Central memory CD8-positive, alpha-beta T cell (primary cell): Measurements from ENCODE around the gene CFAP119.

ENCODE experiments used
- ATAC-seq: fragments of 150-1000 bp; cut with Tn5 transposase; replicated peaks from 2 replicates; pipeline ENCODE4 v1.10.0; 2022; ENCODE audit warnings: mild to moderate bottlenecking, moderate FRiP score, moderate number of reproducible peaks; ENCODE audit not compliant: poor library complexity, severe bottlenecking; ENCODE audit errors: extremely low read depth
- DNase-seq, 2 donors: peaks; one replicate each; pipeline ENCODE4 v3.0.0; 2021; ENCODE audit warnings: low spot score in 2 of 2
- H3K27ac Mint-ChIP-seq: one replicate; pipeline ENCODE4 v1.8.0; 2022; ENCODE audit warnings: low read depth, mild to moderate bottlenecking, moderate library complexity, mixed read lengths
- H3K27me3 Mint-ChIP-seq: one replicate; pipeline ENCODE4 v1.8.0; 2022; ENCODE audit warnings: mixed read lengths
- H3K36me3 Mint-ChIP-seq: one replicate; pipeline ENCODE4 v1.8.0; 2022; ENCODE audit warnings: mild to moderate bottlenecking, moderate library complexity, mixed read lengths; ENCODE audit not compliant: insufficient read depth
- H3K4me1 Mint-ChIP-seq: one replicate; pipeline ENCODE4 v1.8.0; 2022; ENCODE audit warnings: mixed read lengths
- H3K4me3 Mint-ChIP-seq: one replicate; pipeline ENCODE4 v1.8.0; 2022; ENCODE audit warnings: mild to moderate bottlenecking, moderate library complexity, mixed read lengths
- H3K9me3 Mint-ChIP-seq: one replicate; pipeline ENCODE4 v1.8.0; 2022; ENCODE audit warnings: mixed read lengths

Gene CFAP119

DNA sequence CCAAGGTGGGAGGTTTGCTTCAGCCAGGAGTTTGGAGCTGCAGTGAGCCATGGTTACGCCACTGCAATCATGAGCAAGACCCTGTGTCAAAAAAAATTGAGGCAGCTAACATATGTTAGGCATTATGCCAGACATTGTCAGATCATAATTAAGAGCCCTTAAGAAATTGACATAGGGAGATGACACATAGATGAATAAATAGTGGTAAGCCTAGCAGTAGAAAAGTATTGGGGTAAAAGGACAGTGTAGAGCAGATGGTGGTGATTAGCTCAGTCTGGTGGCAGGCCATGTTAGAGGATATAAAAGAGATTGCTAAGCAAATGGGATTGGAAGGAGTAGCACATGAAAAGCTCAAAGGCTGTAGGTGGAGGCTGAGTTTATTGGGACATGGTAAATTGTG is 40.3 kb downstream of the CFAP119 start:
- H3K36me3 Mint-ChIP-seq: peaks cover 71% of the 10 kb centered on the region

DNA sequence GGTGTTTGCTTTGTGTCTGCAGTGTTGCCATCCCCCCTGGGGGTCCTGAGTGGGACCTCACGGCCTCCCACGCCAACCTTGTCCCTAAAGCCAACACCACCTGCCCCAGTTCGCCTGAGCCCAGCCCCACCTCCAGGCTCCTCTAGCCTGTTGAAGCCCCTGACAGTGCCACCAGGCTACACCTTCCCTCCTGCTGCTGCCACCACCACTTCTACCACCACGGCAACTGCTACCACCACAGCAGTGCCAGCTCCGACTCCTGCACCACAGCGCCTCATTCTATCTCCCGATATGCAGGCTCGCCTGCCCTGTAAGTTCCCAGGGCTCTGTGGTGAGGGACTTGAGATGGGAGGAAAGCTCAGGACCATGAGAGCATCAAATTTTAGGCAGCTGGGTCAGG is 40.7 kb downstream of the CFAP119 start:
- ATAC-seq: no peak
- H3K27ac Mint-ChIP-seq: peak overlapping the region; percentile 86
- DNase-seq: no peak
- peaks cover 75% of the 10 kb centered on the region for H3K36me3 Mint-ChIP-seq
- H3K27me3 Mint-ChIP-seq: no peaks in the 10 kb centered on the region
- H3K4me1 Mint-ChIP-seq: peaks cover 34% of the 10 kb centered on the region
- H3K9me3 Mint-ChIP-seq: no peaks in the 10 kb centered on the region
- H3K4me3 Mint-ChIP-seq: no peak overlapping the region

More for the DNA sequence above, 40.3 kb downstream of the CFAP119 start:
- no peaks in the 10 kb centered on the region for H3K27me3 Mint-ChIP-seq
- H3K4me1 Mint-ChIP-seq: peaks cover 29% of the 10 kb centered on the region
- H3K27ac Mint-ChIP-seq: no peak overlapping the region
- no peak overlapping the region for H3K4me3 Mint-ChIP-seq
- DNase-seq (no peak), ATAC-seq (no peak)
- no peaks in the 10 kb centered on the region for H3K9me3 Mint-ChIP-seq

DNA sequence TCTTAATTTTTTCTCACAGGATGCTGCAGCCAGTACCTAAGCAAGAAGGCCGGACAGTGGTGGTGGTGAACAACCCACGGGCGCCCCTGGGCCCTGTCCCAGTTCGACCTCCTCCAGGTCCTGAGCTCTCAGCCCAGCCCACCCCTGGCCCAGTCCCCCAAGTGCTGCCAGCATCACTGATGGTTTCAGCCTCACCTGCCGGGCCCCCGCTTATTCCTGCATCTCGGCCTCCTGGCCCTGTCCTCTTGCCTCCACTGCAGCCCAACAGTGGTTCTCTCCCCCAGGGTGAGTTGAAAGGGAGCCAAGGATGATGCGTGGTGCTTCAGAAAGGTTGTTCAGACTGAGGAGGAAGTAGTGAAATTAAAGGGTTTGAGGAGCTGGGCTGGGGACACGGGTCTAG is 41.2 kb downstream of the CFAP119 start:
- H3K9me3 Mint-ChIP-seq: no peaks in the 10 kb centered on the region
- H3K4me1 Mint-ChIP-seq: peaks cover 39% of the 10 kb centered on the region
- H3K36me3 Mint-ChIP-seq: peaks cover 77% of the 10 kb centered on the region
- no peak overlapping the region for H3K4me3 Mint-ChIP-seq
- H3K27ac Mint-ChIP-seq: peak overlapping the region; percentile 86
- DNase-seq: no peak
- H3K27me3 Mint-ChIP-seq: no peaks in the 10 kb centered on the region
- no peak for ATAC-seq

GRCh38 chr16:30720086-30720485 is 41.8 kb downstream of the CFAP119 start:
- DNase-seq: no peak

DNA sequence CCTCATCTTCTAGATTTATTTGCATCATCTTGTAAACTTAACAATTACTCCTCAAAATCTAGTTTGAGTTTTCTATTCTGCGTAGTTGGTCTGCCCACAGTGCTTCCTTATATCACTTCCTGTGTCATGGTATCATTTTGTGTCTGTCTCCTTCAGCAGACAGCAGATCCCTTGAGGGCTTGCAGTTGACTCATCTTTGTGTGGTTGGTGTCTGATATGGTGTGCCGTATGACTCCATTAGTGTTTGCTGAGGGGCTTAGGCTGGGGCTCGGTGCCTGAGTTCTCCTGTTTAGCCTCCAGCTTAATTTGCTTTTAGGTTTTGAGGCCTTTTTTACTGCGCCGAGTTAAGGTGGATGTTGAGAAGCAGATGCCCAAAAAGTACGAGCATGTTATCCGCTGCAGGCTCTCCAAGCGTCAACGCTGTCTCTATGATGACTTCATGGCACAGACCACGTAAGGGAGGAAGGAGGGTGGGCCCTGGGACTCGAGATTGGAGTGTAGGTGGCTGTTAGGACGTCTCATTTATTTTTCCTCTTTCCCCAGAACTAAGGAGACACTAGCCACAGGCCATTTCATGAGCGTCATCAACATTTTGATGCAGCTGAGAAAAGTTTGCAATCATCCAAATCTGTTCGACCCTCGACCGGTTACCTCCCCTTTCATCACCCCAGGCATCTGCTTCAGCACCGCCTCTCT is 46.0 kb downstream of the CFAP119 start:
- peaks cover 85% of the 10 kb centered on the region for H3K36me3 Mint-ChIP-seq
- peaks cover 37% of the 10 kb centered on the region for H3K4me1 Mint-ChIP-seq
- H3K4me3 Mint-ChIP-seq: peak overlapping the region; percentile 55
- no peaks in the 10 kb centered on the region for H3K27me3 Mint-ChIP-seq
- ATAC-seq (peak; percentile 98), DNase-seq (peak in 1 of 2 donors; percentile 58)
- no peaks in the 10 kb centered on the region for H3K9me3 Mint-ChIP-seq
- H3K27ac Mint-ChIP-seq: peak overlapping the region; percentile 95

More at GRCh38 chr16:30720086-30720485, 41.8 kb downstream of the CFAP119 start:
- no peaks in the 10 kb centered on the region for H3K27me3 Mint-ChIP-seq
- no peaks in the 10 kb centered on the region for H3K9me3 Mint-ChIP-seq
- peaks cover 76% of the 10 kb centered on the region for H3K36me3 Mint-ChIP-seq
- no peak overlapping the region for H3K4me3 Mint-ChIP-seq
- peak overlapping the region; percentile 86 for H3K27ac Mint-ChIP-seq
- ATAC-seq: no peak
- H3K4me1 Mint-ChIP-seq: peaks cover 43% of the 10 kb centered on the region

- DNase-seq: no peak
- Mint-ChIP-seq H3K36me3 (peaks cover 92% of the 10 kb centered on the region), H3K9me3 (no peaks in the 10 kb centered on the region), H3K27me3 (no peaks in the 10 kb centered on the region), H3K4me3 (no peak overlapping the region), H3K27ac (peak overlapping the region; percentile 58), H3K4me1 (peaks cover 30% of the 10 kb centered on the region)
- no peak for ATAC-seq
Observed at GRCh38 chr16:30711712-30712111, 50.1 kb downstream of the CFAP119 start.

DNA sequence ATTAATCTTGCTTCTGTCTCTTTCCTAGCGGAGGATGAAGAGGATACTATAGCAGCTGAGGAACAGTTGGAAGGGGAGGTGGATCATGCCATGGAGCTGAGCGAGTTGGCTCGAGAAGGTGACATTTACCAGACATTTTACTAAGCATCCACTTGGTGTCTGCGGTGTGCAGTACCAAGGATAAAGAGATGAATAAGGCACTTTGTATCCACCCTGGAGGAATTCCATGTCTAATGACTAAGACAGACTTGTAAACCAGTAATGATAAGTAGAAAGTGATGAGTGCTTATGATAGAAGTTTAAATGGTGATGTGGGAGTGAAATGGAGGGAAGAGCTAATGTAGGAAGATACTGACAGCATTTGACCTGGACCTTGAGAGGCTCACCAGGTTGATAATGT is 50.9 kb downstream of the CFAP119 start:
- Mint-ChIP-seq H3K27me3 (no peaks in the 10 kb centered on the region), H3K4me3 (no peak overlapping the region), H3K4me1 (peaks cover 22% of the 10 kb centered on the region), H3K36me3 (peaks cover 89% of the 10 kb centered on the region), H3K9me3 (no peaks in the 10 kb centered on the region), H3K27ac (no peak overlapping the region)
- DNase-seq (no peak), ATAC-seq (no peak)
